IMR-90 (cell line): ENCODE data around the gene NUFIP1. TPM values are rescaled to one million over a fixed set of nuclear protein-coding genes. Genes with fewer than 3 reads are reported as not detected.

Experiments used
- ATAC-seq: fragments of 200-7000 bp; cut with Tn5 transposase; 2 replicates; pipeline ENCODE4 v1.9.1; 2020; ENCODE audit warnings: low read depth, mild to moderate bottlenecking, moderate library complexity
- BruUV-seq: library from RNA; stranded (reverse); fragments of 400-500 nt; replicated peaks from 2 replicates; lab custom pipeline; 2021; lab: Mats Ljungman, UMichigan
- CTCF ChIA-PET: fragments of 300-600 bp; formaldehyde crosslinking; extraction: SDS; loops from one replicate; lab custom pipeline; 2021; ENCODE audit warnings: antibody characterized with exemption; lab: Yijun Ruan, JAX
- POLR2A ChIA-PET: fragments of 300-600 bp; sonication (Branson Sonifier 250); formaldehyde crosslinking; loops from one replicate; lab custom pipeline; 2022; ENCODE audit warnings: antibody characterized with exemption; ENCODE audit not compliant: unreplicated experiment; lab: Charles Lee
- DNase-seq: peaks from one replicate; pipeline ENCODE4 v3.0.0; 2013
- H2AFZ ChIP-seq: replicated peaks from 2 replicates; pipeline ENCODE3; 2013; ENCODE audit warnings: low read length, mild to moderate bottlenecking; ENCODE audit not compliant: poor library complexity
- H2AK5ac ChIP-seq: 2 replicates; pipeline ENCODE4 v1.6.1; 2013; ENCODE audit warnings: low read depth, low read length, inconsistent platforms
- H2AK9ac ChIP-seq: replicated peaks from 2 replicates; pipeline ENCODE3; 2013; ENCODE audit warnings: mild to moderate bottlenecking, low read depth, low read length, moderate library complexity; ENCODE audit not compliant: poor library complexity
- H2BK120ac ChIP-seq: 2 replicates; pipeline ENCODE4 v1.6.1; 2013; ENCODE audit warnings: low read depth, low read length, inconsistent platforms
- H2BK15ac ChIP-seq: 3 replicates; pipeline ENCODE4 v1.6.1; 2013; ENCODE audit warnings: low read depth, low read length, inconsistent platforms
- H2BK20ac ChIP-seq: 2 replicates; pipeline ENCODE4 v1.6.1; 2013; ENCODE audit warnings: low read depth, mild to moderate bottlenecking, inconsistent platforms, low read length, moderate library complexity
- H2BK5ac ChIP-seq: 2 replicates; pipeline ENCODE4 v1.6.1; 2013; ENCODE audit warnings: mild to moderate bottlenecking, low read depth, low read length, inconsistent platforms; ENCODE audit not compliant: poor library complexity, severe bottlenecking
- H3K14ac ChIP-seq: replicated peaks from 2 replicates; pipeline ENCODE4 v1.6.1; 2013; ENCODE audit warnings: low read depth, low read length, inconsistent platforms
- H3K18ac ChIP-seq: 2 replicates; pipeline ENCODE4 v1.6.1; 2013; ENCODE audit warnings: low read depth, low read length, control low read depth
- H3K23ac ChIP-seq: 2 replicates; pipeline ENCODE4 v1.6.1; 2013; ENCODE audit warnings: low read depth, low read length, inconsistent platforms
- H3K27ac ChIP-seq: 2 replicates; pipeline ENCODE4 v1.5.1; 2013; ENCODE audit warnings: mild to moderate bottlenecking, control low read depth, low read length; ENCODE audit not compliant: insufficient read depth
- H3K27me3 ChIP-seq: 2 replicates; pipeline ENCODE4 v1.6.1; 2013; ENCODE audit warnings: low read length; ENCODE audit not compliant: control insufficient read depth, insufficient read depth
- H3K36me3 ChIP-seq: 2 replicates; pipeline ENCODE4 v1.6.1; 2013; ENCODE audit warnings: low read length, mixed read lengths; ENCODE audit not compliant: control insufficient read depth, insufficient read depth
- H3K4ac ChIP-seq: 2 replicates; pipeline ENCODE4 v1.6.1; 2013; ENCODE audit warnings: low read depth, low read length, inconsistent platforms
- H3K4me1 ChIP-seq: 2 replicates; pipeline ENCODE4 v1.6.1; 2013; ENCODE audit warnings: low read length, mixed read lengths; ENCODE audit not compliant: control insufficient read depth, insufficient read depth
- H3K4me2 ChIP-seq: 2 replicates; pipeline ENCODE4 v1.6.1; 2013; ENCODE audit warnings: low read depth, mild to moderate bottlenecking, control low read depth, low read length, moderate library complexity
- H3K4me3 ChIP-seq: 2 replicates; pipeline ENCODE4 v1.5.1; 2013; ENCODE audit warnings: low read depth, mild to moderate bottlenecking, control low read depth, low read length, moderate library complexity; ENCODE audit not compliant: insufficient read depth
- H3K56ac ChIP-seq: 2 replicates; pipeline ENCODE4 v1.6.1; 2013; ENCODE audit warnings: low read length, inconsistent platforms; ENCODE audit not compliant: insufficient read depth; ENCODE audit errors: extremely low read depth
- H3K79me1 ChIP-seq, 2 experiments: 2 replicates each; pipeline ENCODE4 v1.6.1; 2013; ENCODE audit warnings: low read length in 2 of 2, inconsistent platforms in 1 of 2, low read depth in 1 of 2
- H3K9ac ChIP-seq: 2 replicates; pipeline ENCODE4 v1.6.1; 2013; ENCODE audit warnings: low read depth, low read length, control low read depth
- H3K9me1 ChIP-seq: 2 replicates; pipeline ENCODE4 v1.6.1; 2013; ENCODE audit warnings: low read length, inconsistent platforms; ENCODE audit not compliant: insufficient read depth
- H3K9me3 ChIP-seq: 2 replicates; pipeline ENCODE4 v1.6.1; 2013; ENCODE audit warnings: low read length; ENCODE audit not compliant: control insufficient read depth, insufficient read depth
- H4K20me1 ChIP-seq: 2 replicates; pipeline ENCODE4 v1.6.1; 2013; ENCODE audit warnings: low read length, inconsistent platforms; ENCODE audit not compliant: insufficient read depth
- H4K5ac ChIP-seq: 2 replicates; pipeline ENCODE4 v1.6.1; 2013; ENCODE audit warnings: mild to moderate bottlenecking, low read depth, low read length, control low read depth
- H4K8ac ChIP-seq, 2 experiments: 2 replicates each; pipeline ENCODE4 v1.6.1; 2013; ENCODE audit warnings: low read depth in 2 of 2, low read length in 2 of 2, control low read depth in 1 of 2, inconsistent platforms in 1 of 2
- H4K91ac ChIP-seq: 2 replicates; pipeline ENCODE4 v1.6.1; 2013; ENCODE audit warnings: low read depth, low read length, inconsistent platforms; ENCODE audit not compliant: insufficient read depth
- BHLHE40 ChIP-seq: fragments of 150-350 bp; IDR thresholded peaks from 2 replicates; pipeline ENCODE4 v1.6.1; 2016; ENCODE audit warnings: mild to moderate bottlenecking, low read depth, low read length
- CEBPB ChIP-seq: IDR thresholded peaks from 2 replicates; pipeline ENCODE4 v1.6.1; 2012; ENCODE audit warnings: low read depth, low read length, improper control_type of control experiment
- CHD1 ChIP-seq: IDR thresholded peaks from 2 replicates; pipeline ENCODE4 v1.6.1; 2012; ENCODE audit warnings: low read depth, low read length, improper control_type of control experiment
- CTCF ChIP-seq: conservative IDR thresholded peaks from 2 replicates; pipeline ENCODE4 v1.5.1; 2012; ENCODE audit warnings: mild to moderate bottlenecking, low read depth, low read length, improper control_type of control experiment
- ELK1 ChIP-seq: fragments of 150-350 bp; IDR thresholded peaks from 2 replicates; pipeline ENCODE4 v1.6.1; 2016; ENCODE audit warnings: low read depth, mild to moderate bottlenecking, low read length, moderate library complexity, borderline replicate concordance
- FOS ChIP-seq: fragments of 150-350 bp; IDR thresholded peaks from 2 replicates; pipeline ENCODE4 v1.6.1; 2016; ENCODE audit warnings: low read depth, low read length
- MAFK ChIP-seq: IDR thresholded peaks from 2 replicates; pipeline ENCODE4 v1.6.1; 2012; ENCODE audit warnings: low read depth, low read length, improper control_type of control experiment
- MAZ ChIP-seq: IDR thresholded peaks from 2 replicates; pipeline ENCODE4 v1.6.1; 2012; ENCODE audit warnings: low read depth, mild to moderate bottlenecking, low read length, improper control_type of control experiment, moderate library complexity, borderline replicate concordance
- MXI1 ChIP-seq: IDR thresholded peaks from 2 replicates; pipeline ENCODE4 v1.6.1; 2012; ENCODE audit warnings: low read depth, mild to moderate bottlenecking, low read length, moderate library complexity, borderline replicate concordance
- NFE2L2 ChIP-seq: fragments of 150-350 bp; IDR thresholded peaks from 2 replicates; pipeline ENCODE4 v1.6.1; 2016; ENCODE audit warnings: low read depth, mild to moderate bottlenecking, low read length
- POLR2A ChIP-seq: IDR thresholded peaks from 2 replicates; pipeline ENCODE4 v1.6.1; 2012; ENCODE audit warnings: mild to moderate bottlenecking, low read depth, low read length
- RAD21 ChIP-seq: IDR thresholded peaks from 2 replicates; pipeline ENCODE4 v1.6.1; 2012; ENCODE audit warnings: low read length, improper control_type of control experiment
- RFX5 ChIP-seq: IDR thresholded peaks from 2 replicates; pipeline ENCODE4 v1.8.0; 2012; ENCODE audit warnings: low read depth, mild to moderate bottlenecking, low read length, moderate library complexity
- SMC3 ChIP-seq: fragments of 150-350 bp; IDR thresholded peaks from 2 replicates; pipeline ENCODE4 v1.6.1; 2016; ENCODE audit warnings: low read depth, mild to moderate bottlenecking, antibody characterized with exemption, low read length, moderate library complexity
- USF2 ChIP-seq: fragments of 150-350 bp; IDR thresholded peaks from 2 replicates; pipeline ENCODE4 v1.6.1; 2017; ENCODE audit warnings: mild to moderate bottlenecking, antibody characterized with exemption, low read length, low read depth
- WGBS, 2 experiments: methylation state at CpG; one replicate each; pipeline versions ENCODE4 v1.1.5 to v1.1.7; 2013; ENCODE audit warnings: missing lambda C conversion rate in 2 of 2; ENCODE audit not compliant: insufficient read length in 1 of 2; ENCODE audit errors: extremely low coverage in 2 of 2; 5-methylcytosine and 5-hydroxymethylcytosine counted together
- dilution Hi-C: fragments of 300-500 bp; cut with HindIII; formaldehyde crosslinking; loops from one replicate; pipeline ENCODE4 v1.14.3; 2018; ENCODE audit warnings: low sequenced_read_pairs; ENCODE audit not compliant: unreplicated experiment
- in situ Hi-C: fragments of 300-500 bp; cut with MboI; formaldehyde crosslinking; loops from 3 replicates; pipeline ENCODE4 v1.14.3; 2019; ENCODE audit warnings: low sequenced_read_pairs, inconsistent platforms, mixed read lengths
- intact Hi-C: fragments of 100-400 bp; cut with micrococcal nuclease; formaldehyde crosslinking; loops from 2 replicates; pipeline ENCODE4 v1.10.0; 2022
- polyA plus RNA-seq, 3 experiments: library from polyadenylated mRNA; depleted of rRNA; stranded (reverse); fragments of >200 nt; gene quantifications; 2 replicates each; pipeline ENCODE4 v1.2.3, GENCODE V29; 2012; ENCODE audit warnings: low replicate concordance in 1 of 3
- total RNA-seq: library from RNA; depleted of rRNA; stranded (reverse); fragments of >200 nt; gene quantifications from 2 replicates; pipeline ENCODE4 v1.2.3, GENCODE V29; 2012

The NUFIP1 gene
- total and polyA plus RNA-seq, 2 of the 4 experiments (the other 2 are of a cell fraction): 1.4 to 2.3 TPM

GRCh38 chr13:44932171-44932849, 57.0 kb downstream of the NUFIP1 start:
- dilution Hi-C loops: no loop called here
- Histone ChIP-seq H2AK9ac (no peak overlapping the region), H2AFZ (no peak overlapping the region), H2AK5ac (peak overlapping the region; percentile 32; the same call in 1 of the 2 replicates), H4K5ac (0 out of 2 replicates have a peak overlapping the region, but pooled peaks have one; percentile 6), H3K4ac (peak overlapping the region; percentile 9; the same call in 1 of the 2 replicates), H2BK15ac (peak overlapping the region; percentile 62; the same call in 2 of the 3 replicates), H4K91ac (no peak overlapping the region), H4K20me1 (no peaks in the 10 kb centered on the region), H3K9ac (no peak overlapping the region), H3K18ac (no peak overlapping the region), H3K4me1 (peaks cover 6% of the 10 kb centered on the region; the same call in 1 of the 2 replicates), H3K79me1 (no peaks in the 10 kb centered on the region), H2BK20ac (peak overlapping the region; percentile 68; the same call in 1 of the 2 replicates), H3K27ac (no peak overlapping the region), H3K9me3 (no peaks in the 10 kb centered on the region), H3K9me1 (peaks cover 10% of the 10 kb centered on the region), H3K14ac (peak overlapping the region; percentile 50), H4K8ac (0 out of 4 replicates have a peak overlapping the region, but pooled peaks of 1 of the 2 experiments have one; percentile 53), H3K4me2 (no peak overlapping the region), H3K4me3 (no peak overlapping the region), H2BK5ac (no peak overlapping the region), H3K23ac (no peak overlapping the region), H3K56ac (no peak overlapping the region), H3K36me3 (no peaks in the 10 kb centered on the region), H2BK120ac (peak overlapping the region; percentile 17; the same call in 1 of the 2 replicates), H3K27me3 (no peaks in the 10 kb centered on the region)
- in situ Hi-C loops: no loop called here
- ATAC-seq (peak; percentile 64), DNase-seq (peak; percentile 72)
- CTCF ChIA-PET: no interaction called here
- intact Hi-C loops: no loop called here
- POLR2A ChIA-PET: no interaction called here
- WGBS, 2 experiments: no CpG with 5 or more reads among the region's 5 CpGs
- no TSS peak for BruUV-seq
- no peak for TF ChIP-seq CTCF
- TF ChIP-seq CEBPB: no peak
- no peak for TF ChIP-seq POLR2A
- no peak for TF ChIP-seq RFX5
- TF ChIP-seq RAD21: no peak
- TF ChIP-seq SMC3: no peak
- TF ChIP-seq MAZ: no peak
- no peak for TF ChIP-seq BHLHE40
- no peak for TF ChIP-seq USF2
- TF ChIP-seq NFE2L2: no peak
- TF ChIP-seq MAFK: no peak
- no peak for TF ChIP-seq CHD1
- TF ChIP-seq ELK1: no peak
- no peak for TF ChIP-seq MXI1
- TF ChIP-seq FOS: no peak
